ENCODE measurements around the gene ITGA1. TPM values are rescaled to one million over a fixed set of nuclear protein-coding genes. Genes with fewer than 3 reads are reported as not detected.

Gene ITGA1
- total and polyA plus RNA-seq, 2 donors (not counting 1 experiment from before 2014, with no cell fraction given): 12.6 to 115 TPM

- DNase-seq (ENCODE audit: low read depth in 2 of 2): peak; percentile 47 to 66
- Histone ChIP-seq H3K36me3 (ENCODE audit: control insufficient read depth, insufficient read depth, low read length) (no peaks in the 10 kb centered on the region), H3K79me2 (ENCODE audit: control insufficient read depth, insufficient read depth, low read length) (peaks cover 47% of the 10 kb centered on the region), H3K9ac (ENCODE audit: insufficient read depth, low read length) (peak within 1 kb of the TSS; percentile 59), H3K27ac (ENCODE audit: insufficient read depth, low read length) (peak within 1 kb of the TSS; percentile 44), H3K9me3 (ENCODE audit: control insufficient read depth, insufficient read depth, low read depth, low read length) (no peaks in the 10 kb centered on the region), H2AFZ (ENCODE audit: low read length) (peak within 1 kb of the TSS; percentile 80), H3K27me3 (ENCODE audit: control insufficient read depth, insufficient read depth, low read length) (no peaks in the 10 kb centered on the region), H3K4me3 (replicated peaks in 1 of 4; ENCODE audit: control extremely low read depth in 1 of 4, insufficient read depth in 1 of 4, low read depth in 3 of 4, low read length in 4 of 4) (peak within 1 kb of the TSS; percentile 65 to 90 (median 78)), H3K4me1 (ENCODE audit: control insufficient read depth, extremely low read depth, insufficient read depth, low read length) (peaks cover 8% of the 10 kb centered on the region), H3K4me2 (ENCODE audit: extremely low read depth, insufficient read depth, low read length) (peak within 1 kb of the TSS; percentile 82), H4K20me1 (ENCODE audit: control insufficient read depth, extremely low read depth, insufficient read depth, low read length) (no peaks in the 10 kb centered on the region)
- TF ChIP-seq EZH2 (IDR thresholded peaks at IDR 0.05; ENCODE audit: low read length, missing control alignments): no peak
- TF ChIP-seq CTCF (conservative IDR thresholded peaks at IDR 0.05 in 1 of 2, IDR thresholded peaks at IDR 0.05 in 1 of 2; ENCODE audit: low read depth in 1 of 2, low read length in 2 of 2): no peak
These were observed 201.5 kb downstream of the ITGA1 start, which contains the start of gene ITGA2 for GRCh38 chr5:52989025-52989780. ITGA2 (plus strand) TSS chr5:52989352; CDS start chr5:52989469, 117 bp downstream.

- Histone ChIP-seq H3K36me3 (ENCODE audit: control insufficient read depth, insufficient read depth, low read length) (no peaks in the 10 kb centered on the region), H3K4me2 (ENCODE audit: extremely low read depth, insufficient read depth, low read length) (peak overlapping the region; percentile 68), H3K9ac (ENCODE audit: insufficient read depth, low read length) (peak overlapping the region; percentile 39), H3K27me3 (ENCODE audit: control insufficient read depth, insufficient read depth, low read length) (no peaks in the 10 kb centered on the region), H3K4me3 (replicated peaks in 1 of 4; ENCODE audit: control extremely low read depth in 1 of 4, insufficient read depth in 1 of 4, low read depth in 3 of 4, low read length in 4 of 4) (peak overlapping the region; percentile 65 to 90 (median 78)), H3K27ac (ENCODE audit: insufficient read depth, low read length) (peak overlapping the region; percentile 44), H3K9me3 (ENCODE audit: control insufficient read depth, insufficient read depth, low read depth, low read length) (no peaks in the 10 kb centered on the region), H3K79me2 (ENCODE audit: control insufficient read depth, insufficient read depth, low read length) (peaks cover 54% of the 10 kb centered on the region), H3K4me1 (ENCODE audit: control insufficient read depth, extremely low read depth, insufficient read depth, low read length) (peaks cover 8% of the 10 kb centered on the region), H2AFZ (ENCODE audit: low read length) (peak overlapping the region; percentile 80), H4K20me1 (ENCODE audit: control insufficient read depth, extremely low read depth, insufficient read depth, low read length) (no peaks in the 10 kb centered on the region)
- TF ChIP-seq EZH2 (IDR thresholded peaks at IDR 0.05; ENCODE audit: low read length, missing control alignments): no peak
- peak; percentile 46 to 50 for TF ChIP-seq CTCF (conservative IDR thresholded peaks at IDR 0.05 in 1 of 2, IDR thresholded peaks at IDR 0.05 in 1 of 2; ENCODE audit: low read depth in 1 of 2, low read length in 2 of 2)
- peak; percentile 59 to 70 for DNase-seq (ENCODE audit: low read depth in 2 of 2)
These were observed 202.2 kb downstream of the ITGA1 start for GRCh38 chr5:52989781-52990527.

- Histone ChIP-seq H3K79me2 (ENCODE audit: control insufficient read depth, insufficient read depth, low read length) (peaks cover 60% of the 10 kb centered on the region), H3K4me1 (ENCODE audit: control insufficient read depth, extremely low read depth, insufficient read depth, low read length) (peaks cover 8% of the 10 kb centered on the region), H3K9me3 (ENCODE audit: control insufficient read depth, insufficient read depth, low read depth, low read length) (no peaks in the 10 kb centered on the region), H2AFZ (ENCODE audit: low read length) (no peak overlapping the region), H3K27me3 (ENCODE audit: control insufficient read depth, insufficient read depth, low read length) (no peaks in the 10 kb centered on the region), H3K4me3 (replicated peaks in 1 of 4; ENCODE audit: control extremely low read depth in 1 of 4, insufficient read depth in 1 of 4, low read depth in 3 of 4, low read length in 4 of 4) (peak overlapping the region; percentile 65 to 90 (median 78)), H3K27ac (ENCODE audit: insufficient read depth, low read length) (no peak overlapping the region), H3K9ac (ENCODE audit: insufficient read depth, low read length) (no peak overlapping the region), H3K36me3 (ENCODE audit: control insufficient read depth, insufficient read depth, low read length) (no peaks in the 10 kb centered on the region), H4K20me1 (ENCODE audit: control insufficient read depth, extremely low read depth, insufficient read depth, low read length) (no peaks in the 10 kb centered on the region), H3K4me2 (ENCODE audit: extremely low read depth, insufficient read depth, low read length) (peak overlapping the region; percentile 68)
- TF ChIP-seq CTCF (conservative IDR thresholded peaks at IDR 0.05 in 1 of 2, IDR thresholded peaks at IDR 0.05 in 1 of 2; ENCODE audit: low read depth in 1 of 2, low read length in 2 of 2) (no peak), EZH2 (IDR thresholded peaks at IDR 0.05; ENCODE audit: low read length, missing control alignments) (no peak)
- no peak for DNase-seq (ENCODE audit: low read depth in 2 of 2)
These were observed 202.8 kb downstream of the ITGA1 start for GRCh38 chr5:52990528-52990925.
